Upper lobe of left lung (tissue), 6 donors: ENCODE data around the gene GABRB3. TPM values are rescaled to one million over a fixed set of nuclear protein-coding genes. Genes with fewer than 3 reads are reported as not detected.

Source experiments
- ATAC-seq, 2 donors: fragments of 200-7000 bp; cut with Tn5 transposase; one replicate each; pipeline ENCODE4 v1.9.1; 2022; ENCODE audit warnings: mild to moderate bottlenecking in 2 of 2, moderate library complexity in 2 of 2; ENCODE audit not compliant: low FRiP score in 2 of 2
- DNase-seq, 2 donors: peaks; one replicate each; pipeline ENCODE4 v3.0.0-alpha.2; 2019 to 2020
- H3K27ac ChIP-seq, 4 donors: fragments of 200-600 bp; sonication (generic); one replicate each; pipeline ENCODE4 v1.5.1; 2016 to 2019
- H3K27me3 ChIP-seq, 4 donors: fragments of 200-600 bp; sonication (generic); one replicate each; pipeline ENCODE4 v1.5.1; 2017 to 2019
- H3K36me3 ChIP-seq, 4 donors: fragments of 200-600 bp; sonication (generic); one replicate each; pipeline ENCODE4 v1.5.1; 2016 to 2019
- H3K4me1 ChIP-seq, 4 donors: fragments of 200-600 bp; sonication (generic); one replicate each; pipeline ENCODE4 v1.5.1; 2018 to 2019
- H3K4me3 ChIP-seq, 4 donors: fragments of 200-600 bp; sonication (generic); one replicate each; pipeline ENCODE4 v1.5.1; 2017 to 2019; ENCODE audit warnings: mild to moderate bottlenecking in 2 of 4, moderate library complexity in 1 of 4
- H3K9me3 ChIP-seq, 4 donors: fragments of 200-600 bp; sonication (generic); one replicate each; pipeline ENCODE4 v1.5.1; 2018 to 2019
- CTCF ChIP-seq, 6 experiments: fragments of 450-650 bp in 4 of 6; fragments of 200-600 bp in 2 of 6; sonication (generic) in 2 of 6; IDR thresholded peaks; one replicate each; pipeline ENCODE4 v1.5.1; 2016 to 2019; ENCODE audit warnings: antibody characterized with exemption in 6 of 6
- EP300 ChIP-seq, 4 donors: sonication (generic); formaldehyde crosslinking; IDR thresholded peaks; one replicate each; pipeline ENCODE4 v1.5.1; 2017; ENCODE audit warnings: antibody characterized with exemption in 4 of 4, control low read depth in 2 of 4
- POLR2A ChIP-seq, 4 donors: fragments of 450-650 bp; IDR thresholded peaks; one replicate each; pipeline ENCODE4 v1.5.1; 2016 to 2017; ENCODE audit warnings: antibody characterized with exemption in 4 of 4, mild to moderate bottlenecking in 2 of 4
- POLR2AphosphoS5 ChIP-seq, 2 donors: sonication (generic); formaldehyde crosslinking; IDR thresholded peaks; one replicate each; pipeline ENCODE4 v1.5.1; 2017; ENCODE audit warnings: antibody characterized with exemption in 2 of 2
- WGBS, 2 donors: methylation state at CpG; one replicate each; pipeline ENCODE4 v1.1.5; 2017 to 2018; 5-methylcytosine and 5-hydroxymethylcytosine counted together
- total RNA-seq, 6 donors: library from RNA; depleted of rRNA in 4 of 6; stranded (reverse); fragments of >200 nt in 4 of 6; gene quantifications; one replicate each; pipeline versions ENCODE4 v1.1.0 to v1.2.1, GENCODE V29; 2016 to 2021
- donor health status: DM: no; HTN: no; CAD: no; lungs with moderate emphysema.
- donor health status: DM: no; HTN: yes; CAD: no; lungs with severe emphysema.

The GABRB3 gene
- total RNA-seq, 6 donors from 2014 or later, result 1.5 to 6.6 (median 3.7) TPM

- ATAC-seq (no peak), DNase-seq (no peak)
- no peaks in the 10 kb centered on the region for H3K36me3 ChIP-seq
- H3K9me3 ChIP-seq, result no peaks in the 10 kb centered on the region
- H3K4me1 ChIP-seq, result no peaks in the 10 kb centered on the region
- H3K4me3 ChIP-seq, result no peak overlapping the region
- H3K27me3 ChIP-seq, result no peaks in the 10 kb centered on the region
- WGBS, 2 donors, result 48 to 59% methylated on average over 2 of the region's 2 CpGs
- H3K27ac ChIP-seq, result no peak overlapping the region
- TF ChIP-seq CTCF (IDR thresholded peaks at IDR 0.05), result no peak
- TF ChIP-seq EP300 (IDR thresholded peaks at IDR 0.05), result no peak
- TF ChIP-seq POLR2AphosphoS5 (IDR thresholded peaks at IDR 0.05), result no peak
- TF ChIP-seq POLR2A (IDR thresholded peaks at IDR 0.05), result no peak
These were observed 137.8 kb downstream of the GABRB3 start for GRCh38 chr15:26635105-26635504.

DNA sequence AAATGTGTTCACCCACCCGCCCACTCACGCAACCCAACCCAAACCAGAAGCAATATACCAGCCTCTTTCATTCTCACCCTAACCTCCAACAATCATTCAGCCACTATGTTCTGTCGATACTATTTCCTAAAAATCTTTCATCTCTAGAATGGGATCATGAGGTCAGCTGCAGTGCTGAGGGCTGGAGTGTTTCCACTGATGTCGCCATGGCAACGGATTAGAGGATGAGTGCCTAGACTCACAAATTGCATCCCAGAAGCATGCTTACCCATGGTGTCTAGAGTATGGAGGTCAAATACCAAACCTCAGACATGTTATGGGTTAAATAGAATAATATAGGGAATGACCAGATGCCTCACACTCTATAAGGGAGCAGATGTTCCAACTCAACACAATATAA is 138.5 kb downstream of the GABRB3 start:
- Histone ChIP-seq H3K27me3 (no peaks in the 10 kb centered on the region), H3K27ac (no peak overlapping the region), H3K4me3 (no peak overlapping the region), H3K9me3 (peaks cover 0 to 2% (median 0%) of the 10 kb centered on the region in 4 donors), H3K36me3 (no peaks in the 10 kb centered on the region), H3K4me1 (no peaks in the 10 kb centered on the region)
- no peak for TF ChIP-seq POLR2A (IDR thresholded peaks at IDR 0.05)
- TF ChIP-seq CTCF (IDR thresholded peaks at IDR 0.05), result no peak
- TF ChIP-seq POLR2AphosphoS5 (IDR thresholded peaks at IDR 0.05), result no peak
- no peak for TF ChIP-seq EP300 (IDR thresholded peaks at IDR 0.05)
- DNase-seq, result no peak
- WGBS, 2 donors, result 52 to 67% methylated on average over 5 of the region's 5 CpGs
- no peak for ATAC-seq

DNA sequence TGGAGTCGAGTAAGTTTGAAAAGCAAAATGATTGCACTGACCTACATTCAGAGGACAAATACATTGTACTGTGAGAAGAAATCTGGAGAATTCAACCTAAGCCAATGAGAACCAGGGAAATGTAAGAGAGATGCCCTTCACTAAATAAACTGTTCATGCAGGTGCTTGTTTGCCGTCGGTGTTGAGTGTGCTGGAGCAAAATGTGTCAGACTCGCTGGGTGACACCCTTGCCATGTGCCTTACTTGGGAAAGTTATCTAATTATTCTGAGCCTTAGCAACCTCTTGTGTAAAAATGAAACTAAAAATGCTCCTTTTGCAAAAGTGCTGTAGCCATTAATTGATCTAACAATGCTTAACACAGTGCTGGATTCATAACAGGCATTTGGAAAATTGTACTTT is 140.4 kb downstream of the GABRB3 start:
- Histone ChIP-seq H3K4me1 (no peaks in the 10 kb centered on the region), H3K27ac (no peak overlapping the region), H3K27me3 (no peaks in the 10 kb centered on the region), H3K4me3 (no peak overlapping the region), H3K9me3 (peaks cover 0 to 12% (median 1%) of the 10 kb centered on the region in 4 donors), H3K36me3 (no peaks in the 10 kb centered on the region)
- TF ChIP-seq EP300 (IDR thresholded peaks at IDR 0.05), result no peak
- no peak for TF ChIP-seq POLR2A (IDR thresholded peaks at IDR 0.05)
- TF ChIP-seq CTCF (IDR thresholded peaks at IDR 0.05), result no peak
- no peak for TF ChIP-seq POLR2AphosphoS5 (IDR thresholded peaks at IDR 0.05)
- WGBS, 2 donors, result 37 to 47% methylated on average over 4 of the region's 4 CpGs
- peak in 1 of 2 donors; percentile 42 for DNase-seq
- no peak for ATAC-seq

DNA sequence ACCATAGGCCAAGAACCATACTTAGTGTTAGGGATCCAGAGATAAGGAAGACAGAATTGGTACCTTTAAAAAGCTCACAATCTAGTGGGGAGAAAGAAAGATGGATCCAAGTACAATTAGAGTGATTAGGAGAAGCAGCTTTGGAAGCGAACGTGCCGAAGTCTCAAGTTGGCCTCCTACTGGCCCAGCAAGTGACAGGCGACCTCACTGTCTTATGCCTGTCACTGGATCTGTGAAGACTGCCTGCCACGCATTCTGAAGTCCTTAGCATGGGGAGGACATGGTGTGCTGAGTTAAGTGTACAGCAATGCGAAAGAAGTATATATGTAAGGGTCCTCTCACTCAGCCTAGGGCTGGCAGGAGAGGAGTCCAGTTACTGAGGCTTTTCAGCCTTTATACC is 141.0 kb downstream of the GABRB3 start:
- Histone ChIP-seq H3K9me3 (peaks cover 0 to 13% (median 1%) of the 10 kb centered on the region in 4 donors), H3K4me1 (no peaks in the 10 kb centered on the region), H3K36me3 (no peaks in the 10 kb centered on the region), H3K4me3 (no peak overlapping the region), H3K27me3 (no peaks in the 10 kb centered on the region), H3K27ac (no peak overlapping the region)
- DNase-seq, result no peak
- ATAC-seq, result no peak
- TF ChIP-seq CTCF (IDR thresholded peaks at IDR 0.05) (no peak), POLR2AphosphoS5 (IDR thresholded peaks at IDR 0.05) (no peak), POLR2A (IDR thresholded peaks at IDR 0.05) (no peak), EP300 (IDR thresholded peaks at IDR 0.05) (no peak)
- 78 to 81% methylated on average over 6 of the region's 6 CpGs for WGBS, 2 donors

- Histone ChIP-seq H3K36me3 (no peaks in the 10 kb centered on the region), H3K27ac (no peak overlapping the region), H3K4me3 (no peak overlapping the region), H3K9me3 (peaks cover 0 to 13% (median 1%) of the 10 kb centered on the region in 4 donors), H3K4me1 (no peaks in the 10 kb centered on the region), H3K27me3 (no peaks in the 10 kb centered on the region)
- 61 to 66% methylated on average over 4 of the region's 4 CpGs for WGBS, 2 donors
- ATAC-seq (no peak), DNase-seq (no peak)
- TF ChIP-seq CTCF (IDR thresholded peaks at IDR 0.05) (no peak), POLR2A (IDR thresholded peaks at IDR 0.05) (no peak), EP300 (IDR thresholded peaks at IDR 0.05) (no peak), POLR2AphosphoS5 (IDR thresholded peaks at IDR 0.05) (no peak)
These were observed 142.0 kb downstream of the GABRB3 start for GRCh38 chr15:26630857-26631256.
